ENCODE measurements around the gene RNF212B. TPM values are rescaled to one million over a fixed set of nuclear protein-coding genes. Genes with fewer than 3 reads are reported as not detected.
"Not testable (repeated sequence)": the region's sequence is repeated elsewhere in the genome, so short reads cannot be mapped to it uniquely, and the experiment has no call there.

RNF212B gene
- total RNA-seq, 1 experiment from 2014 or later: not detected

- Histone ChIP-seq H3K36me3 (ENCODE audit: control insufficient read depth, insufficient read depth, low read length) (no peaks in the 10 kb centered on the region), H3K4me3 (ENCODE audit: low read depth, low read length) (no peak overlapping the region), H3K9me3 (no peaks in the 10 kb centered on the region), H3K4me1 (no peaks in the 10 kb centered on the region), H3K27me3 (replicated peaks; ENCODE audit: control insufficient read depth, insufficient read depth, low read length) (no peaks in the 10 kb centered on the region)
- ChIA-PET POLR2A (no interaction called here), CTCF (no interaction called here)
- peaks cover 13% of the 10 kb centered on the region for H3K4me1 Mint-ChIP-seq (ENCODE audit: low read depth, unreplicated experiment)
- no TSS peak for BruUV-seq (replicated peaks)
- intact Hi-C loops (cut with micrococcal nuclease; ENCODE audit: unreplicated experiment): no loop called here
- TF ChIP-seq, protein P1, sequence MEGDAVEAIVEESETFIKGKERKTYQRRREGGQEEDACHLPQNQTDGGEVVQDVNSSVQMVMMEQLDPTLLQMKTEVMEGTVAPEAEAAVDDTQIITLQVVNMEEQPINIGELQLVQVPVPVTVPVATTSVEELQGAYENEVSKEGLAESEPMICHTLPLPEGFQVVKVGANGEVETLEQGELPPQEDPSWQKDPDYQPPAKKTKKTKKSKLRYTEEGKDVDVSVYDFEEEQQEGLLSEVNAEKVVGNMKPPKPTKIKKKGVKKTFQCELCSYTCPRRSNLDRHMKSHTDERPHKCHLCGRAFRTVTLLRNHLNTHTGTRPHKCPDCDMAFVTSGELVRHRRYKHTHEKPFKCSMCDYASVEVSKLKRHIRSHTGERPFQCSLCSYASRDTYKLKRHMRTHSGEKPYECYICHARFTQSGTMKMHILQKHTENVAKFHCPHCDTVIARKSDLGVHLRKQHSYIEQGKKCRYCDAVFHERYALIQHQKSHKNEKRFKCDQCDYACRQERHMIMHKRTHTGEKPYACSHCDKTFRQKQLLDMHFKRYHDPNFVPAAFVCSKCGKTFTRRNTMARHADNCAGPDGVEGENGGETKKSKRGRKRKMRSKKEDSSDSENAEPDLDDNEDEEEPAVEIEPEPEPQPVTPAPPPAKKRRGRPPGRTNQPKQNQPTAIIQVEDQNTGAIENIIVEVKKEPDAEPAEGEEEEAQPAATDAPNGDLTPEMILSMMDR (IDR thresholded peaks at IDR 0.05; ENCODE audit: insufficient read depth in 1 of 2, low read depth in 1 of 2, low read length in 1 of 2, severe bottlenecking in 1 of 2, unreplicated experiment in 1 of 2): no peak
- no peaks in the 10 kb centered on the region for H3K27me3 Mint-ChIP-seq (ENCODE audit: insufficient read depth, unreplicated experiment)
- DNase-seq: no peak
- no peaks in the 10 kb centered on the region for H3K36me3 Mint-ChIP-seq (ENCODE audit: insufficient read depth, unreplicated experiment)
- H3K27ac Mint-ChIP-seq (ENCODE audit: unreplicated experiment): no peak overlapping the region
- H3K4me3 Mint-ChIP-seq (ENCODE audit: unreplicated experiment): no peak overlapping the region
- H3K9me3 Mint-ChIP-seq (ENCODE audit: unreplicated experiment): no peaks in the 10 kb centered on the region
Observed at GRCh38 chr14:23252420-23253333, 14.9 kb downstream of the RNF212B start.

DNA sequence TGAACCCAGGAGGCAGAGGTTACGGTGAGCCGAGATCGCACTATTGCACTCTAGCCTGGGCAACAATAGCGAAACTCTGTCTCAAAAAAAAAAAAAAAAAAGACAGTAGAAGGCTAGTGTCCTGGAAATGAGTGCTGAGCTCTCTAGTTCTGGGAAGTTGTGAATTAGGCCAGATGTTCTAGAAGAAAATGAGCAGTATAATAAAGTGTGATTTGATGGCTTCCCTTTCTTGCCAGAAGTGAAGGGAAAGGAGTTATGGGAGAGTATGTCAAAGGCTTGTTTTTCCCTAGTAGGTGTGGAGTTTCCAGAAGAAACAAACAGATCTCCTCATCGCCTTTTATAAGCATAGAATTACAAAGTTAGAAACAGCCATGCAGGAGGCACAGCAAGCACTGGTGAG, 20.5 kb downstream of the RNF212B start:
- no peak for DNase-seq
- intact Hi-C loops (cut with micrococcal nuclease; ENCODE audit: unreplicated experiment): no loop called here
- Histone ChIP-seq H3K27me3 (replicated peaks; ENCODE audit: control insufficient read depth, insufficient read depth, low read length) (no peaks in the 10 kb centered on the region), H3K4me3 (ENCODE audit: low read depth, low read length) (no peak overlapping the region), H3K4me1 (no peaks in the 10 kb centered on the region), H3K36me3 (ENCODE audit: control insufficient read depth, insufficient read depth, low read length) (no peaks in the 10 kb centered on the region), H3K9me3 (peaks cover 5% of the 10 kb centered on the region; the same call in 1 of the 2 replicates)
- BruUV-seq (replicated peaks): no TSS peak
- no peak overlapping the region for H3K4me3 Mint-ChIP-seq (ENCODE audit: unreplicated experiment)
- CTCF ChIA-PET: interaction anchor here (1.3 kb wide), 1 partner anchor 137 kb away, joined by 3 read pairs; no protein-coding TSS in a partner anchor
- no peaks in the 10 kb centered on the region for H3K36me3 Mint-ChIP-seq (ENCODE audit: insufficient read depth, unreplicated experiment)
- TF ChIP-seq, protein P1 (IDR thresholded peaks at IDR 0.05; ENCODE audit: insufficient read depth in 1 of 2, low read depth in 1 of 2, low read length in 1 of 2, severe bottlenecking in 1 of 2, unreplicated experiment in 1 of 2): no peak
- H3K4me1 Mint-ChIP-seq (ENCODE audit: low read depth, unreplicated experiment): no peaks in the 10 kb centered on the region
- H3K9me3 Mint-ChIP-seq (ENCODE audit: unreplicated experiment): peaks cover 9% of the 10 kb centered on the region
- no peaks in the 10 kb centered on the region for H3K27me3 Mint-ChIP-seq (ENCODE audit: insufficient read depth, unreplicated experiment)
- POLR2A ChIA-PET: no interaction called here
- H3K27ac Mint-ChIP-seq (ENCODE audit: unreplicated experiment): no peak overlapping the region

- Histone ChIP-seq H3K36me3 (ENCODE audit: control insufficient read depth, insufficient read depth, low read length) (no peaks in the 10 kb centered on the region), H3K4me3 (ENCODE audit: low read depth, low read length) (no peak overlapping the region), H3K4me1 (no peaks in the 10 kb centered on the region), H3K27me3 (replicated peaks; ENCODE audit: control insufficient read depth, insufficient read depth, low read length) (no peaks in the 10 kb centered on the region), H3K9me3 (peaks cover 5% of the 10 kb centered on the region; the same call in 1 of the 2 replicates)
- Mint-ChIP-seq H3K27ac (ENCODE audit: unreplicated experiment) (no peak overlapping the region), H3K4me3 (ENCODE audit: unreplicated experiment) (no peak overlapping the region), H3K36me3 (ENCODE audit: insufficient read depth, unreplicated experiment) (no peaks in the 10 kb centered on the region), H3K9me3 (ENCODE audit: unreplicated experiment) (peaks cover 9% of the 10 kb centered on the region), H3K27me3 (ENCODE audit: insufficient read depth, unreplicated experiment) (no peaks in the 10 kb centered on the region), H3K4me1 (ENCODE audit: low read depth, unreplicated experiment) (no peaks in the 10 kb centered on the region)
- no TSS peak for BruUV-seq (replicated peaks)
- intact Hi-C loops (cut with micrococcal nuclease; ENCODE audit: unreplicated experiment): no loop called here
- CTCF ChIA-PET: interaction anchor here (1.3 to 1.6 kb wide), 2 partner anchors 41 to 139 kb away, joined by 3 to 4 read pairs; no protein-coding TSS in a partner anchor
- no peak for DNase-seq
- POLR2A ChIA-PET: no interaction called here
- TF ChIP-seq, protein P1 (IDR thresholded peaks at IDR 0.05; ENCODE audit: insufficient read depth in 1 of 2, low read depth in 1 of 2, low read length in 1 of 2, severe bottlenecking in 1 of 2, unreplicated experiment in 1 of 2): no peak
Observed at GRCh38 chr14:23259426-23259825, 21.7 kb downstream of the RNF212B start.

DNA sequence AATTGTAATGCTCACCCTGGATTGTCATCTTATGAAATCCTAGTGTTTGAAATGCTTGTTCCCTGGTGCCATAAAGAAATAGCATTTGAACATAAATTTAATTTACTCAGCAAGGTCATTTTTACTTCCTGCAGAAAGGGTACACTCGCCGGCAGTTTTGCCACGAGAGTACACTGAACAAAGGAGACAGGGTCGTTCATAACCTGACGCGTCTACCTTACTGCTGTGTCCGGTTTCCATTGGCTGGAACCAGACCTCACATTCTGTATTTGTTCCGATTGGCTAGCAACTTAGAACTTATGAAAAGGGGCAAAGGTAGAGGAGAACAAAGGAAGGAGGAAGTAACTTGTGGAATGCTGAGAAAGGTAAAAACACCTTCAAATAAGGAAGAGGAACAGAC, 23.1 kb downstream of the RNF212B start:
- not testable (repeated sequence) for BruUV-seq (replicated peaks)

More for the DNA sequence above, 23.1 kb downstream of the RNF212B start:
- H3K9me3 ChIP-seq; H3K4me3 Mint-ChIP-seq (ENCODE audit: unreplicated experiment); H3K9me3 Mint-ChIP-seq (ENCODE audit: unreplicated experiment); intact Hi-C loops (cut with micrococcal nuclease; ENCODE audit: unreplicated experiment); H3K36me3 Mint-ChIP-seq (ENCODE audit: insufficient read depth, unreplicated experiment); POLR2A ChIA-PET; DNase-seq; H3K27me3 ChIP-seq (replicated peaks; ENCODE audit: control insufficient read depth, insufficient read depth, low read length); H3K27ac Mint-ChIP-seq (ENCODE audit: unreplicated experiment); H3K4me1 ChIP-seq; H3K4me1 Mint-ChIP-seq (ENCODE audit: low read depth, unreplicated experiment); H3K36me3 ChIP-seq (ENCODE audit: control insufficient read depth, insufficient read depth, low read length); H3K4me3 ChIP-seq (ENCODE audit: low read depth, low read length); H3K27me3 Mint-ChIP-seq (ENCODE audit: insufficient read depth, unreplicated experiment): not testable (repeated sequence)
- CTCF ChIA-PET: interaction anchor here (0.6 to 1.3 kb wide), 2 partner anchors 40 to 293 kb away, joined by 4 read pairs; no protein-coding TSS in a partner anchor

Measured in Caco-2 (cell line).